Measurements from ENCODE around the gene ABCB9. TPM values are rescaled to one million over a fixed set of nuclear protein-coding genes. Genes with fewer than 3 reads are reported as not detected.

ABCB9 gene
- total RNA-seq, 3 donors from 2014 or later, result 6.3 to 8.2 (median 6.4) TPM

DNA sequence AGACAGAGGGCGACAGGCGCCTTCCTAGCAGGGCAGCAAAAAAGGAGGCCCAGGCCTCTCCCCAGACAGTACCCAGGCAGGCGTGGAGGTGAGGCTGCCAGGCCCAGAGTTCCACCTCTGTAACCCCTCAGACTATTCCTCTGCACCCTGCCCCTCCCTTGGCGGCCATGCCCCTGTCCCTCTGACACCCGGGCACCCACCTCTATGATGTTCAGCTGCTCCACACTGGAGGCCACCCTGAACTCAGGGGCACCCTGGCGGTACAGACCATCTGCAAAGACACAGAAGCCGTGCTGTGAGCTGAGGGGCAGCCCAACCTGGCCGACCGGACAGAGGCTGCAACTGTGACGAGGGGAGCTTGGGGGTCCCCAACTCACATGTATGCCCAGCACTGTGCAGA is 34.3 kb upstream of the ABCB9 start:
- no peaks in the 10 kb centered on the region for H3K36me3 ChIP-seq (ENCODE audit: low read depth)
- DNase-seq (peak in 1 of 3 donors; percentile 22), ATAC-seq (no peak)
- no peaks in the 10 kb centered on the region for H3K4me1 ChIP-seq (ENCODE audit: low read depth)
- H3K9me3 ChIP-seq, result no peaks in the 10 kb centered on the region
- no peak overlapping the region for H3K4me3 ChIP-seq
- TF ChIP-seq, protein P1, sequence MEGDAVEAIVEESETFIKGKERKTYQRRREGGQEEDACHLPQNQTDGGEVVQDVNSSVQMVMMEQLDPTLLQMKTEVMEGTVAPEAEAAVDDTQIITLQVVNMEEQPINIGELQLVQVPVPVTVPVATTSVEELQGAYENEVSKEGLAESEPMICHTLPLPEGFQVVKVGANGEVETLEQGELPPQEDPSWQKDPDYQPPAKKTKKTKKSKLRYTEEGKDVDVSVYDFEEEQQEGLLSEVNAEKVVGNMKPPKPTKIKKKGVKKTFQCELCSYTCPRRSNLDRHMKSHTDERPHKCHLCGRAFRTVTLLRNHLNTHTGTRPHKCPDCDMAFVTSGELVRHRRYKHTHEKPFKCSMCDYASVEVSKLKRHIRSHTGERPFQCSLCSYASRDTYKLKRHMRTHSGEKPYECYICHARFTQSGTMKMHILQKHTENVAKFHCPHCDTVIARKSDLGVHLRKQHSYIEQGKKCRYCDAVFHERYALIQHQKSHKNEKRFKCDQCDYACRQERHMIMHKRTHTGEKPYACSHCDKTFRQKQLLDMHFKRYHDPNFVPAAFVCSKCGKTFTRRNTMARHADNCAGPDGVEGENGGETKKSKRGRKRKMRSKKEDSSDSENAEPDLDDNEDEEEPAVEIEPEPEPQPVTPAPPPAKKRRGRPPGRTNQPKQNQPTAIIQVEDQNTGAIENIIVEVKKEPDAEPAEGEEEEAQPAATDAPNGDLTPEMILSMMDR (IDR thresholded peaks at IDR 0.05), result no peak
- intact Hi-C loops (cut with DNase I, micrococcal nuclease), result no loop called here

- TF ChIP-seq, protein P1 (IDR thresholded peaks at IDR 0.05), result no peak
- intact Hi-C loops (cut with DNase I, micrococcal nuclease), result no loop called here
- no peaks in the 10 kb centered on the region for H3K9me3 ChIP-seq
- no peak overlapping the region for H3K4me3 ChIP-seq
- H3K36me3 ChIP-seq (ENCODE audit: low read depth), result no peaks in the 10 kb centered on the region
- DNase-seq (peak in 1 of 3 donors; percentile 38), ATAC-seq (no peak)
- H3K4me1 ChIP-seq (ENCODE audit: low read depth), result no peaks in the 10 kb centered on the region
Observed at GRCh38 chr12:122999986-123000420, 33.7 kb upstream of the ABCB9 start.

DNA sequence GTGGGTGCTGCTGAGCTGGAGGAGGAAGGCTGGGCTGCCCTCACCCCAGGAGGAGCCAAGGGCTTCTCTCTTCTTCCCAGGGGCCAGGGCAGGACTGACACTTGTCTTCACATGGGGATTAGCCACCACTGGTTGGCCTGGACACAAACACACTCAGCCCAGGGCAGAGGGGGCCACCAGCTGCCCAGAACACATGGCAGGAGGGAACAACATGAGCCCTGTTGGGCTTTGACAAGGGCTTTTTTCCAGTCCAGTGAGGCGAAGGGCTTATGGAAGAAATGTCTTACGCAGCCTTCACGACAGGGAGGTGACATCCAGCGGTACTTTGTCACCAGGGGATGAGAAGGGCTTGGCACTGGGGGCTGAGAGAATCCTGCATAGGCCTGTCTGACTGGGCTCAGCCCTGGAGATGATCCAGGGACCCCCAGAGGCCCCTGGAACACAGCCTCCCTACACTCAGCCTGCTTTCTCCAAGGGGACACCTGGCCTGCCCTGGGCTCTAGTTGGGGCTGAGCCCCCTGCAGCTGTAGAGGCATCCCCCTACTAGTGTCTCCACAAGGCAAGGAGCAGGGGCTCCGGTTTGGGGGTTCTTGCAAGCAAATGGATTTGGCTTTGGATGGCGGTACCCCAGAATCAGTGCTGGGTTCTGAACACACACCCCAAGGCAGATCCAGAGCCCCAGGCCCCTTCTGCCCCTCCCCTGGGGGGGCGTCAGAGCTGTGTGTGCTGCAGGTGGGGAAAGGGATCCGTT is 33.1 kb upstream of the ABCB9 start:
- Histone ChIP-seq H3K9me3 (no peaks in the 10 kb centered on the region), H3K36me3 (ENCODE audit: low read depth) (no peaks in the 10 kb centered on the region), H3K4me1 (ENCODE audit: low read depth) (no peaks in the 10 kb centered on the region), H3K4me3 (no peak overlapping the region)
- ATAC-seq (no peak), DNase-seq (peak in 1 of 3 donors; percentile 19)
- TF ChIP-seq, protein P1 (IDR thresholded peaks at IDR 0.05), result no peak
- intact Hi-C loops (cut with DNase I, micrococcal nuclease), result no loop called here

GRCh38 chr12:122998316-122998715 is 32.1 kb upstream of the ABCB9 start:
- no peaks in the 10 kb centered on the region for H3K36me3 ChIP-seq (ENCODE audit: low read depth)
- intact Hi-C loops (cut with DNase I, micrococcal nuclease), result no loop called here
- TF ChIP-seq, protein P1 (IDR thresholded peaks at IDR 0.05), result no peak
- H3K4me1 ChIP-seq (ENCODE audit: low read depth), result no peaks in the 10 kb centered on the region
- H3K4me3 ChIP-seq, result no peak overlapping the region
- no peaks in the 10 kb centered on the region for H3K9me3 ChIP-seq
- peak in 1 of 3 donors; percentile 27 for DNase-seq
- no peak for ATAC-seq

GRCh38 chr12:122997343-122998250 is 31.3 kb upstream of the ABCB9 start:
- intact Hi-C loops (cut with DNase I, micrococcal nuclease), result no loop called here
- DNase-seq (peak in 1 of 3 donors; percentile 38), ATAC-seq (no peak)
- TF ChIP-seq, protein P1 (IDR thresholded peaks at IDR 0.05), result no peak
- Histone ChIP-seq H3K36me3 (ENCODE audit: low read depth) (no peaks in the 10 kb centered on the region), H3K4me1 (ENCODE audit: low read depth) (no peaks in the 10 kb centered on the region), H3K9me3 (no peaks in the 10 kb centered on the region), H3K4me3 (no peak overlapping the region)
